Measurements from ENCODE around the gene SGMS2. TPM values are rescaled to one million over a fixed set of nuclear protein-coding genes. Genes with fewer than 3 reads are reported as not detected.
A peak's percentile ranks its signal among the peaks of the same experiment; 100 is the strongest.

Gene SGMS2
- total RNA-seq, 1 donor from 2014 or later = 67.8 TPM

DNA sequence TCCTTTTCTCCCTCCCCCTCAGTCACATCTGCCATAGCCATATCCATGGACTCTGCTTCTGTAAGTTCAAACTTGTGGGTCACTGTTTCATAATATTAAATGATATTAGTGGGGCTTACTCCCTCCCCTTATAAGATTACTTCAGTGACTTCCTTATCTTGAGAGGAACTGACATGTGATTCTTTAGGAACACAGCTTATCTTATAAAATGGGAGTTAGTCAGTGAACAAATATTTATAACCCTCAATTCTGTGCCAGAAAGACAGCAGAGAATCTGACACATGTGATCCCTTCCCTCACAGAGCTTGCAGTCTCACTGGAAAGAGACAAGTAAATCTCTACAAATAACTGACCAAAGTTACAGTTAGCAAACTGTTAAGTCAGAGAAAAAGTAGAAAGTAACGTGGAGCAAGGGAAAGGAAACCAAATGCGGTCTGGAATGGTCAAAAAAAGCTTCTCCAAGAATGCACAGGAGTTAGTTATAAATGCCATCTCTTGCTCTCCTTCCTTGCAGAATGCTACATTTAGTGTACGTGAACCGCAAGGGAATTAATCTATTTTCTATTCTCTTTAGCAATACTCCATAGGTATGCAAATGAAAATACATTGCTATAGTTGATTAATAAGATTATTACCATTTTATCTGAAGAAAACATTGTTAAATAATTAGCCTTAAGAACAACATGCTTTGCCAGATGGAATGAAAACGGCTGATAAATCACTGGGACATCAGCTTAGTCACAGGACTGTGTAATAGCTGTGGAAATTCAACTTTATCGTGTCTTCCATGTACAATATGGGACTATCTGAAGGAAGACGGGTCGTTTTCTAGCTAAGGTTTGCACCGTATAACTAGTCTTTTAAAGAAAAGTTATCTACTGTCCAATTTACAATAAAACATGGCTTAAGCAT lies 29.0 kb downstream of the SGMS2 start:
- ATAC-seq = peak; percentile 69
- no peaks in the 10 kb centered on the region for H3K27me3 ChIP-seq
- H3K4me3 ChIP-seq = no peak overlapping the region
- TF ChIP-seq, protein P1, sequence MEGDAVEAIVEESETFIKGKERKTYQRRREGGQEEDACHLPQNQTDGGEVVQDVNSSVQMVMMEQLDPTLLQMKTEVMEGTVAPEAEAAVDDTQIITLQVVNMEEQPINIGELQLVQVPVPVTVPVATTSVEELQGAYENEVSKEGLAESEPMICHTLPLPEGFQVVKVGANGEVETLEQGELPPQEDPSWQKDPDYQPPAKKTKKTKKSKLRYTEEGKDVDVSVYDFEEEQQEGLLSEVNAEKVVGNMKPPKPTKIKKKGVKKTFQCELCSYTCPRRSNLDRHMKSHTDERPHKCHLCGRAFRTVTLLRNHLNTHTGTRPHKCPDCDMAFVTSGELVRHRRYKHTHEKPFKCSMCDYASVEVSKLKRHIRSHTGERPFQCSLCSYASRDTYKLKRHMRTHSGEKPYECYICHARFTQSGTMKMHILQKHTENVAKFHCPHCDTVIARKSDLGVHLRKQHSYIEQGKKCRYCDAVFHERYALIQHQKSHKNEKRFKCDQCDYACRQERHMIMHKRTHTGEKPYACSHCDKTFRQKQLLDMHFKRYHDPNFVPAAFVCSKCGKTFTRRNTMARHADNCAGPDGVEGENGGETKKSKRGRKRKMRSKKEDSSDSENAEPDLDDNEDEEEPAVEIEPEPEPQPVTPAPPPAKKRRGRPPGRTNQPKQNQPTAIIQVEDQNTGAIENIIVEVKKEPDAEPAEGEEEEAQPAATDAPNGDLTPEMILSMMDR (IDR thresholded peaks at IDR 0.05) = no peak
- H3K4me1 ChIP-seq = peaks cover 7% of the 10 kb centered on the region
- no peaks in the 10 kb centered on the region for H3K36me3 ChIP-seq
- no peaks in the 10 kb centered on the region for H3K9me3 ChIP-seq
- intact Hi-C loops (cut with DNase I) = no loop called here
- no peak overlapping the region for H3K27ac ChIP-seq
- DNase-seq = no peak

DNA sequence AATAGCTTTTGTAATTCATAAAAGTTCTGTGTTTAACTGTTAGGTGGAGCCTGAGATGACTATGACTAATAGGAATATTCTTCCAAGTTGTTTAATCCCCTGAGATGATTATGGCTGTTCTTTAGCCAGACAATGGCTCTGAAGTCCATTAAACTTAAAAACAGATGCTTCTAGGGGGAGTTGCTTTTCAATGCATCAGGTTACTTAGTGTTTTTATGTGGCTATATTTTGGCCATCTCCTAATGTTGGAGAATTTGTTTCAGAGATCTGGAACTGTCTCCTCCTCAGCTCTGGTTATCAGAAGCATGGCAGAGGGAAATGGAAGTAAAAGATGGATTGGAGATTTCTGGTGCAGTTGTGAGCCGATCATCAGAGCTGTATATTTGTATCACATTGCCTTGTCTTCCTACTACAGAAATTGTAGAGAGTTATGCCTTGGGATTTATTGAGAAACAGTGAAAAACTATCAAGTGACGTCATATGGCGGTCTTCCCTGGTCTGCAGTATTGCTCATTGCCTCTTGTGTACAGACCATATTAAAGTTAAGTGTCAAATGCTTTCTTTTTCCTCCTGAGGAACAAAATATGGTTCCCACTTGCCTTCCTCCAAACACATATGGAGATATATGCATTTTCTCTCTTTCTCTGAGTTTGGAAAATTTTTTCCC lies 29.8 kb downstream of the SGMS2 start:
- DNase-seq (no peak), ATAC-seq (no peak)
- Histone ChIP-seq H3K27me3 (no peaks in the 10 kb centered on the region), H3K36me3 (no peaks in the 10 kb centered on the region), H3K9me3 (no peaks in the 10 kb centered on the region), H3K4me3 (no peak overlapping the region), H3K27ac (no peak overlapping the region), H3K4me1 (peaks cover 7% of the 10 kb centered on the region)
- intact Hi-C loops (cut with DNase I) = no loop called here
- TF ChIP-seq, protein P1 (IDR thresholded peaks at IDR 0.05) = no peak

DNA sequence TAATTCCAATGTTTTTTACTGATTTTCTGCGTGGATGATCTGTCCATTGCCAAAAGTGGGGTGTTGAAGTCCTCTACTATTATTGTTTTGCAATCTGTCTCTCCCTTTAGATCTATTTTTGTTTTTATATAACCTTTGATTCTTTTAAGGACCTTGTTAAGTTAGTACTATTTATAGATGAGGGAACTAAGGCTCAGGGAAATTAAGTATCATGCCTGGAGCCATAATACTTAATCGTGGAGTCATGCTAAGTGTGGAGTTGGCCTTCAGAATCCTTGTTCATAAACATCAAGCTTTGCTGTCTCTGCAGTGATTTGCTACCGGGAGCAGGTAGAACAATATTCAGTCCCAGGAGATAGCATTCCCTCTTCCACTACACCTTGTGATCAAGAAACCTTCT lies 31.0 kb downstream of the SGMS2 start:
- no peak overlapping the region for H3K27ac ChIP-seq
- TF ChIP-seq, protein P1 (IDR thresholded peaks at IDR 0.05) = no peak
- intact Hi-C loops (cut with DNase I) = no loop called here

DNA sequence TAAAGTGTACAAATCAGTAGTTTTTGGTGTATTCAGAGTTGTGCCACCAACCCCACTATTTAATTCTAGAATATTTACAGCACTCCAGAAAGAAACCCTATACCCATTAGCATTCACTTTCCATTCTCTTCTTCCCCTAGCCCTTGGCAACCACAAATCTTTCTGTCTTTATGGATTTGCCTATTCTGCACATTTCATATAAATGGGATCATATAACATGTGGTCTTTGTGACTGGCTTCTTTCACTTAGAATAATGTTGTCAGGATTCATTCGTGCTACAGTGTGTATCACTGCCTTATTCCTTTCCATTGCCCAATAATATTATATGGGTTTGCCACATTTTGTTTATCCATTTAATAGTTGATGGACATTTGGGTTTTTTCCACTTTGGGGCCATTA lies 32.2 kb downstream of the SGMS2 start:
- Histone ChIP-seq H3K36me3 (no peaks in the 10 kb centered on the region), H3K27ac (no peak overlapping the region), H3K27me3 (no peaks in the 10 kb centered on the region), H3K9me3 (no peaks in the 10 kb centered on the region), H3K4me1 (peaks cover 7% of the 10 kb centered on the region), H3K4me3 (no peak overlapping the region)
- intact Hi-C loops (cut with DNase I) = no loop called here
- DNase-seq (no peak), ATAC-seq (no peak)
- TF ChIP-seq, protein P1 (IDR thresholded peaks at IDR 0.05) = no peak

More for the DNA sequence above, 31.0 kb downstream of the SGMS2 start:
- Histone ChIP-seq H3K4me3 (no peak overlapping the region), H3K9me3 (no peaks in the 10 kb centered on the region), H3K4me1 (peaks cover 7% of the 10 kb centered on the region), H3K36me3 (no peaks in the 10 kb centered on the region), H3K27me3 (no peaks in the 10 kb centered on the region)
- DNase-seq (no peak), ATAC-seq (no peak)

DNA sequence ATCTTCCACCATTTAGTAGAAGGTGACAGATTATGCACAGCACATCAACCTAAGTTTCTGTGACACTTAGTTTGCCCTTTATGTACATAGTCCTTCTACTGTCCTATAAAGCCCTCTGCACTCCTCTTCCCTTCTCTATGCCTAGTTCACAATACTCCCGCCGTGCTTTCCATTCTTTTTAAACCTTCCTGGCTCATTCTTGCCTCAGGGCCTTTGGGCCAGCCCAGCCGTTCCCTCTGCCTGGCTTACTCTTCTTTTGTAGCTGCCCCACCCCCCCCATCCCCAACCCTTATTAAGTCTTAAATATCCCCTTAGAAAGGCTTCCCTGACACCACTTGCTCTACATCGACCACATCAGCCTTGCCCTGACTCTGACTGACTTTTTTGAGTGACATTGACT lies 33.0 kb downstream of the SGMS2 start:
- DNase-seq (no peak), ATAC-seq (no peak)
- Histone ChIP-seq H3K36me3 (no peaks in the 10 kb centered on the region), H3K4me1 (peaks cover 7% of the 10 kb centered on the region), H3K27me3 (no peaks in the 10 kb centered on the region), H3K27ac (no peak overlapping the region), H3K4me3 (no peak overlapping the region), H3K9me3 (no peaks in the 10 kb centered on the region)
- intact Hi-C loops (cut with DNase I) = no loop called here
- TF ChIP-seq, protein P1 (IDR thresholded peaks at IDR 0.05) = no peak

Data from upper lobe of right lung (tissue), 1 donor.